VCaP (cell line): ENCODE measurements around the gene SLC28A3.

ENCODE experiments used
- H3K27ac ChIP-seq: fragments of 450-650 bp; 2 replicates; pipeline ENCODE4 v1.5.1; 2017
- CTCF ChIP-seq: fragments of 450-650 bp; conservative IDR thresholded peaks from 2 replicates; pipeline ENCODE4 v1.5.1; 2017; ENCODE audit warnings: mild to moderate bottlenecking, moderate library complexity

The SLC28A3 gene

DNA sequence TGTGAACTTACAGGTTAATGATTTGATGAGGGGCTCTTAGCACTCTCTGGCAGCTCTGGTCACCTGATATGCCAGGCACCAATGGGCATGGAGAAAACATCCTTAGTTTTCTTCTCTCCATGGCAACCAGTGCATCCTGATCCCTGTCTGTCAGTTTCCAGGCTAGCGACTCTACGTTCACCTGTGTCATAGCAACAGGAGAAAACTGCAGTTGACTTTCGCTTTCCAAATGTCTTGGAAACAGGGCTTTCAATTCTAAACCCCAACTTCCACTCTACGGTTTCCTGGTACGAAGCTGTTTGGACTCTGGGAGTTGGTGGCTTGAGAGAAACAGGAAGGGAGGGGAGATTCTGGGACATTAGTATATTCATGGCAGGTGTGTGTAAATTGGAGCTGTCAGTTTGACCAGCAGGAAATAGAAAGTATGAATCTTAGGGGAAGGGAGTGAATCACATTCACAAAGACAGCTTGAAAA is 74.4 kb downstream of the SLC28A3 start:
- no peak for TF ChIP-seq CTCF
- H3K27ac ChIP-seq = no peak overlapping the region

DNA sequence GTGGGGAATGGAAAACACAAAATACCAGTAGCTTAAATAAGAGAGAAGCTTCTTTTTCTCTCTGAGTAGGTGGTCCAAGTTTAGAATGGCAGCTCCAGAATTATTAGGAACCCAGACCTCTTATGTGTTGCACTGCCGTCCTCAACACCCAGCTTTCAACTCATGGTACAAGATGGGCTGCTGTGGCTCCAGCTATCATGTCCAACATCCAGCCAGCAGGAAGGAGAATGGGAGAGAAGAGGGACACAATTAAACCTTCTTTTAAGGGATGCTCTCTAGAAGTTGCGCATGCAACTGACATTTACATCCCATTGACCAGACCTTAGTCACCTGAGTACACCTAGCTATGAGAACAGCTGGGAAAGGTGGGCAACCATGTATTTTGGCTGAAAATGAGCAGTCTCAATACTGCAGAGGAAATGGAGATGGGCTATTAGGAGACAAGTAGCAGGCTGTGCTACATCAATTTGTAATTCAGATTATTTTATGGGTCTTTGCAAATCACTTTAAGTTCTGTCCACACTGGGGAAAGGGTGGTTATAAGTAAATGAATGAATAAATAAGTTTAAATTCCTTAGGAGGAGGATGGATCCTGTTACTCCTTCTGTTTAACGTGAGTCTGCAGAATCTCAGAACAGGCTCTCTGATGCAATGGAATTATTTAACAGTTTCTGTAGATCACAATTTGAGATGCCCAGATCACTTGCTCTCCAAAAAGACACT is 76.1 kb downstream of the SLC28A3 start:
- no peak for TF ChIP-seq CTCF
- H3K27ac ChIP-seq = no peak overlapping the region

DNA sequence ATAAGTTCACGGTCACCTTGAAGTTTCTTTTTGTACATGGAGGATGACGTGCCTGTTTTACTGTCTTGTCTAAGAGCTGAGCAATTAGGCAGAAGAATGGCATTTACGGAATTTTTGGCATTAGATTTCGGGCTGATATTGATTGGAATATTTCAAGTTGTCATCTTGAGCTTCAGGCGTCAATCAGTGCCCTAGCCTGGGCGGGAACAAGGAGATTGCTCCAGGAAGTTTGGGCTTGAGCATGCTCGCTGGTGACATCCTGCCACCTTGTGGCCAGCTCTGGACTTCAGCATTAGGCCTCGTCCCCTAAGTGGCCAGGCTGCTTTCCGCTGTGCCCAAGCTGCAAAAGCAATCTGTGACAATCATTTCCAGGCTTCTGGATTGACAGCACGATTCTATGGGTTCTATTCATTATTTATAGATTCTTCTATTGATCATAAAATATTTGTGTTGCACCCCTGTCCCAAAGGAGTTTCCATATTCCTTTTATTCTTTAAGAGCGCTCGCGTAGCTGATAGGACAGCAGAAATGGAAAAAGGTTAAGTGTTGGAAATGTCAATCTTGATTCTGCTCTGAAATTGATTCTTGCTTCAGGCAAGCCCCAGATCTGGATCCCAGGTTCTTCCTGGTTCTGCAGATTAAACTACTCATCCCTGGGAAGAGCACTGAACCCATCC is 79.3 kb downstream of the SLC28A3 start:
- peak; percentile 96 for TF ChIP-seq CTCF
- no peak overlapping the region for H3K27ac ChIP-seq

GRCh38 chr9:84258371-84258770 is 82.2 kb downstream of the SLC28A3 start:
- TF ChIP-seq CTCF = no peak
- peak overlapping the region; percentile 23; the same call in 1 of the 2 replicates for H3K27ac ChIP-seq

DNA sequence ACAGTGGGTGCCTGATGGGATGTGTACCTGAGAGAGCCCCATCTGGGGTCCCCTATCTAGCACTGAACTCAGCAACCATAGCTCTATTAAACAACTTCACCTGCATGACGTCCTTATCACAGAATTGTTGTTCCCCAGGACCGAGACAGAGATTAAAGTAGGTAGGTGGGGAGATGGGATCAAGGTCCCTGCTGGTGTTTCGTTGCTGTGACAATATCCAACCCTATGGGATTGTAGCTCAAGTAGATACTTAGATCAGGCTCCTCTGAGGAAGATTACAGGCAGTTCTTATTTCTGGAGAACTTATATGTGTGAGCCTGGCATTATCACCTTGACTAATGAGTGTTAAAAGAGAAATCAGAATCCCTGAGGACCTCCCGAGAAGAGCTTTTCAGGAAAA is 84.9 kb downstream of the SLC28A3 start:
- TF ChIP-seq CTCF = no peak
- H3K27ac ChIP-seq = peak overlapping the region; percentile 93

DNA sequence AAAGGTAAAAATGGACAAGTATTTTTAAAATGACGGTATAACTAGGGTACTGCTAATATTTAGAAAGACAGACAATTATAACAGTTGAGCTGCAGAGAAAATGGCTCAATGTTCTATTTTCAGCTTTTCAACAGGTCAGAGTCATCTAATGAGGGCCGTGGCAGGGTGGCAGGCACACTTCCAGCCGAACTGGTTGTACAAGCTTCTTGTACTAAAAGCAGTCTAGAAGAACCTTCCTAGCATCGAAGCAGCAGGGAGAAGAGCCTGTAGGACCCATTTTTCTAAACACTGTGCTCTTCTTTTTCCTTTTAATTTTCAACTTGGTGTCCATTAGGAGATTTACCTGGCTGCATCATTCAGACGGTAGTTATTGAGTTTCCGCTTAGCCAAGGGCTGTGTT is 85.6 kb downstream of the SLC28A3 start:
- peak overlapping the region; percentile 93 for H3K27ac ChIP-seq
- TF ChIP-seq CTCF = no peak

GRCh38 chr9:84251921-84252320 is 88.6 kb downstream of the SLC28A3 start:
- TF ChIP-seq CTCF = no peak
- H3K27ac ChIP-seq = no peak overlapping the region
